ENCODE measurements around the gene GNAL.

GNAL gene

GRCh38 chr18:11808001-11808855 lies 119.2 kb downstream of the GNAL start:
- ATAC-seq: no peak
- DNase-seq: no peak

GRCh38 chr18:11809895-11810294 lies 120.8 kb downstream of the GNAL start:
- ATAC-seq (no peak), DNase-seq (no peak)

- no peak for ATAC-seq
- no peak for DNase-seq
Observed at GRCh38 chr18:11810379-11810778, 121.3 kb downstream of the GNAL start.

- DNase-seq (no peak), ATAC-seq (no peak)
Observed at GRCh38 chr18:11811009-11811408, 121.9 kb downstream of the GNAL start.

- ATAC-seq (no peak), DNase-seq (no peak)
Observed at GRCh38 chr18:11817229-11817628, 128.2 kb downstream of the GNAL start.

- no peak for ATAC-seq
- DNase-seq: no peak
Observed at GRCh38 chr18:11818486-11819203, 129.6 kb downstream of the GNAL start.

GRCh38 chr18:11819938-11820337 lies 130.9 kb downstream of the GNAL start:
- ATAC-seq: no peak

GRCh38 chr18:11820697-11821096 lies 131.6 kb downstream of the GNAL start:
- DNase-seq: no peak
- ATAC-seq: no peak

More at GRCh38 chr18:11819938-11820337, 130.9 kb downstream of the GNAL start:
- no peak for DNase-seq

GRCh38 chr18:11821208-11821607 lies 132.1 kb downstream of the GNAL start:
- DNase-seq (no peak), ATAC-seq (no peak)

GRCh38 chr18:11821643-11822237 lies 132.7 kb downstream of the GNAL start:
- DNase-seq: no peak
- no peak for ATAC-seq

GRCh38 chr18:11823545-11823944 lies 134.5 kb downstream of the GNAL start:
- DNase-seq (no peak), ATAC-seq (no peak)

- ATAC-seq: no peak
Observed at GRCh38 chr18:11826836-11827235, 137.8 kb downstream of the GNAL start.

GRCh38 chr18:11828786-11829432 lies 139.8 kb downstream of the GNAL start:
- ATAC-seq: peak; percentile 52
- no peak for DNase-seq

More at GRCh38 chr18:11826836-11827235, 137.8 kb downstream of the GNAL start:
- no peak for DNase-seq

- ATAC-seq: no peak
Observed at GRCh38 chr18:11830585-11830984, 141.5 kb downstream of the GNAL start.

GRCh38 chr18:11831921-11832320 lies 142.9 kb downstream of the GNAL start:
- ATAC-seq (no peak), DNase-seq (no peak)

More at GRCh38 chr18:11830585-11830984, 141.5 kb downstream of the GNAL start:
- DNase-seq: no peak

GRCh38 chr18:11834772-11835171 lies 145.7 kb downstream of the GNAL start:
- ATAC-seq: no peak

GRCh38 chr18:11839556-11839955 lies 150.5 kb downstream of the GNAL start:
- no peak for DNase-seq
- no peak for ATAC-seq

More at GRCh38 chr18:11834772-11835171, 145.7 kb downstream of the GNAL start:
- DNase-seq: no peak

- DNase-seq (no peak), ATAC-seq (no peak)
Observed at GRCh38 chr18:11840493-11840892, 151.4 kb downstream of the GNAL start.

- ATAC-seq: no peak
- DNase-seq: no peak
Observed at GRCh38 chr18:11842562-11842961, 153.5 kb downstream of the GNAL start.

GRCh38 chr18:11844436-11844835 lies 155.4 kb downstream of the GNAL start:
- no peak for ATAC-seq
- no peak for DNase-seq

- no peak for DNase-seq
- no peak for ATAC-seq
Observed at GRCh38 chr18:11845654-11846053, 156.6 kb downstream of the GNAL start.

GRCh38 chr18:11847811-11848210 lies 158.7 kb downstream of the GNAL start:
- DNase-seq (no peak), ATAC-seq (no peak)

All from stimulated activated naive CD8-positive, alpha-beta T cell treated with anti-CD3 and anti-CD28 coated beads, Interleukin-15, Interleukin-2, amounts not matched to agents 100 U/mL and 50 U/mL, for 24 hours (primary cell).